ENCODE data around the gene ITCH.

The ITCH gene

DNA sequence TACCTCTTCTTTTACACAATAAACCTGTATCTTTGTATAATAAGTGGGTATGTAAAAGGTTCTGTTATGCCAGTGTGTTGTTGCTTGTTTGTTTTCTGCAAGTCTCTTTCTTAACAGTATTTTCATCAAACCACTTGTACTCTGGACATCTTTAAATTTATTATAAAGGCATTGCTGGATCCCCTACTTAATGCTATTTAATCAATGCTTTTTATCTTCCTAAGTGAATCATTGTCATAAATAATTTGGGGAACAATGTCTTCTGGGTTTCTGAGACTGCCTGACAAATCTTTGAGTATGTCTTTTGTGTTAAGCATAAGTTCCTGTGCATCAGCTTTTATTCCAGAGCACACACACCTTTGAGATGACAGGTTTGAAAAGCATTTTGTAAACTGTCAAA, 64.7 kb downstream of the ITCH start:
- peaks cover 12 to 47% of the 10 kb centered on the region in 2 experiments for H3K36me3 ChIP-seq (ENCODE audit: control insufficient read depth in 2 of 2, insufficient read depth in 1 of 2, low read length in 2 of 2)
- H3K4me1 ChIP-seq (ENCODE audit: control insufficient read depth, insufficient read depth, low read length): no peaks in the 10 kb centered on the region
- no peak for TF ChIP-seq HIC1 (tag by site-specific recombination; IDR thresholded peaks at IDR 0.05)
- TF ChIP-seq ZNF114 (tag by site-specific recombination; IDR thresholded peaks at IDR 0.05): no peak
- no peak for TF ChIP-seq ZNF416 (tag by site-specific recombination; IDR thresholded peaks at IDR 0.05)
- TF ChIP-seq, protein P1, sequence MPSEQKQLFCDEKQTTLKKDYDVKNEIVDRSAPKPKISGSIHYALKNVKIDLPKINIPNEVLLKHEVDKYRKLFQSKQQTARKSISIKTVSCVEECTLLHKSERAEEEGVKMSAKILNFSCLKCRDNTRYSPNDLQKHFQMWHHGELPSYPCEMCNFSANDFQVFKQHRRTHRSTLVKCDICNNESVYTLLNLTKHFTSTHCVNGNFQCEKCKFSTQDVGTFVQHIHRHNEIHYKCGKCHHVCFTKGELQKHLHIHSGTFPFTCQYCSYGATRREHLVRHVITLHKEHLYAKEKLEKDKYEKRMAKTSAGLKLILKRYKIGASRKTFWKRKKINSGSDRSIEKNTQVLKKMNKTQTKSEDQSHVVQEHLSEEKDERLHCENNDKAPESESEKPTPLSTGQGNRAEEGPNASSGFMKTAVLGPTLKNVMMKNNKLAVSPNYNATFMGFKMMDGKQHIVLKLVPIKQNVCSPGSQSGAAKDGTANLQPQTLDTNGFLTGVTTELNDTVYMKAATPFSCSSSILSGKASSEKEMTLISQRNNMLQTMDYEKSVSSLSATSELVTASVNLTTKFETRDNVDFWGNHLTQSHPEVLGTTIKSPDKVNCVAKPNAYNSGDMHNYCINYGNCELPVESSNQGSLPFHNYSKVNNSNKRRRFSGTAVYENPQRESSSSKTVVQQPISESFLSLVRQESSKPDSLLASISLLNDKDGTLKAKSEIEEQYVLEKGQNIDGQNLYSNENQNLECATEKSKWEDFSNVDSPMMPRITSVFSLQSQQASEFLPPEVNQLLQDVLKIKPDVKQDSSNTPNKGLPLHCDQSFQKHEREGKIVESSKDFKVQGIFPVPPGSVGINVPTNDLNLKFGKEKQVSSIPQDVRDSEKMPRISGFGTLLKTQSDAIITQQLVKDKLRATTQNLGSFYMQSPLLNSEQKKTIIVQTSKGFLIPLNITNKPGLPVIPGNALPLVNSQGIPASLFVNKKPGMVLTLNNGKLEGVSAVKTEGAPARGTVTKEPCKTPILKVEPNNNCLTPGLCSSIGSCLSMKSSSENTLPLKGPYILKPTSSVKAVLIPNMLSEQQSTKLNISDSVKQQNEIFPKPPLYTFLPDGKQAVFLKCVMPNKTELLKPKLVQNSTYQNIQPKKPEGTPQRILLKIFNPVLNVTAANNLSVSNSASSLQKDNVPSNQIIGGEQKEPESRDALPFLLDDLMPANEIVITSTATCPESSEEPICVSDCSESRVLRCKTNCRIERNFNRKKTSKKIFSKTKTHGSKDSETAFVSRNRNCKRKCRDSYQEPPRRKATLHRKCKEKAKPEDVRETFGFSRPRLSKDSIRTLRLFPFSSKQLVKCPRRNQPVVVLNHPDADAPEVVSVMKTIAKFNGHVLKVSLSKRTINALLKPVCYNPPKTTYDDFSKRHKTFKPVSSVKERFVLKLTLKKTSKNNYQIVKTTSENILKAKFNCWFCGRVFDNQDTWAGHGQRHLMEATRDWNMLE (tag by site-specific recombination; conservative IDR thresholded peaks at IDR 0.05; ENCODE audit: low read depth): no peak
- no peak for TF ChIP-seq ZNF146 (tag by site-specific recombination; IDR thresholded peaks at IDR 0.05)
- TF ChIP-seq ZNF501 (tag by site-specific recombination; IDR thresholded peaks at IDR 0.05): no peak
- TF ChIP-seq, protein P2, sequence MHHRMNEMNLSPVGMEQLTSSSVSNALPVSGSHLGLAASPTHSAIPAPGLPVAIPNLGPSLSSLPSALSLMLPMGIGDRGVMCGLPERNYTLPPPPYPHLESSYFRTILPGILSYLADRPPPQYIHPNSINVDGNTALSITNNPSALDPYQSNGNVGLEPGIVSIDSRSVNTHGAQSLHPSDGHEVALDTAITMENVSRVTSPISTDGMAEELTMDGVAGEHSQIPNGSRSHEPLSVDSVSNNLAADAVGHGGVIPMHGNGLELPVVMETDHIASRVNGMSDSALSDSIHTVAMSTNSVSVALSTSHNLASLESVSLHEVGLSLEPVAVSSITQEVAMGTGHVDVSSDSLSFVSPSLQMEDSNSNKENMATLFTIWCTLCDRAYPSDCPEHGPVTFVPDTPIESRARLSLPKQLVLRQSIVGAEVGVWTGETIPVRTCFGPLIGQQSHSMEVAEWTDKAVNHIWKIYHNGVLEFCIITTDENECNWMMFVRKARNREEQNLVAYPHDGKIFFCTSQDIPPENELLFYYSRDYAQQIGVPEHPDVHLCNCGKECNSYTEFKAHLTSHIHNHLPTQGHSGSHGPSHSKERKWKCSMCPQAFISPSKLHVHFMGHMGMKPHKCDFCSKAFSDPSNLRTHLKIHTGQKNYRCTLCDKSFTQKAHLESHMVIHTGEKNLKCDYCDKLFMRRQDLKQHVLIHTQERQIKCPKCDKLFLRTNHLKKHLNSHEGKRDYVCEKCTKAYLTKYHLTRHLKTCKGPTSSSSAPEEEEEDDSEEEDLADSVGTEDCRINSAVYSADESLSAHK (tag by site-specific recombination; IDR thresholded peaks at IDR 0.05): no peak
- TF ChIP-seq ZNF777 (tag by site-specific recombination; IDR thresholded peaks at IDR 0.05; ENCODE audit: borderline replicate concordance): no peak
- no peak overlapping the region for H3K27ac ChIP-seq (ENCODE audit: extremely low read depth, low read depth, low read length)
- H3K4me3 ChIP-seq (ENCODE audit: low read depth, low read length): no peak overlapping the region
- H3K9me3 ChIP-seq (ENCODE audit: control insufficient read depth, insufficient read depth, low read depth, low read length): no peaks in the 10 kb centered on the region
- ChIA-PET CTCF (interaction anchor here (0.6 to 2.5 kb wide), 3 partner anchors 95 to 469 kb away, joined by 3 to 15 read pairs (median 4); no protein-coding TSS in a partner anchor), POLR2A (no interaction called here)

DNA sequence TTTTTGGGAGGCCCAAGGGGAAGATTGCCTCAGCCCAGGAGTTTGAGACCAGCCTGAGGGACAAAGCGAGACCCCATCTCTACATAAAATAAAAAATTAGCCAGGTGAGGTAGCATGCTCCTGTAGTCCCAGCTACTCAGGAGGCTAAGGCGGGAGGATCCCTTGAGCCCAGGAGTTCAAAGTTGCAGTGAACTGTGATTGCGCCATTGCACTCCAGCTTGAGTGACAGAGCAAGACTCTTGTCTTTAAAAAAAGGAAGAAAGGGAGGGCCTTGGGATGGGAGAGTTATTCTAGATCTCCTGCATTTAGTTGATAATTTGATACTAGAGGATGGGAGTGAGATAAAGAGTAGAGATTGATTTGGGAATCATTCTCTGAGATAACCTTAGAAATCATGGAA, 68.1 kb downstream of the ITCH start:
- CTCF ChIA-PET: no interaction called here
- Histone ChIP-seq H3K4me3 (ENCODE audit: low read depth, low read length) (no peak overlapping the region), H3K9me3 (ENCODE audit: control insufficient read depth, insufficient read depth, low read depth, low read length) (no peaks in the 10 kb centered on the region), H3K36me3 (ENCODE audit: control insufficient read depth in 2 of 2, insufficient read depth in 1 of 2, low read length in 2 of 2) (peaks cover 3 to 25% of the 10 kb centered on the region in 2 experiments; a peak in 2 of 3 replicates), H3K27ac (ENCODE audit: extremely low read depth, low read depth, low read length) (no peak overlapping the region), H3K4me1 (ENCODE audit: control insufficient read depth, insufficient read depth, low read length) (no peaks in the 10 kb centered on the region)
- POLR2A ChIA-PET: no interaction called here
- TF ChIP-seq KLF1 (tag by site-specific recombination; IDR thresholded peaks at IDR 0.05) (no peak), ZNF114 (tag by site-specific recombination; IDR thresholded peaks at IDR 0.05) (no peak), ZNF239 (tag by site-specific recombination; IDR thresholded peaks at IDR 0.05) (no peak), ZNF521 (tag by site-specific recombination; IDR thresholded peaks at IDR 0.05) (no peak), ZNF366 (tag by site-specific recombination; conservative IDR thresholded peaks at IDR 0.05) (no peak), ZBTB49 (tag by site-specific recombination; IDR thresholded peaks at IDR 0.05; ENCODE audit: low read depth) (no peak), TRIM28 (IDR thresholded peaks at IDR 0.05; ENCODE audit: borderline replicate concordance, low read length) (no peak), ZNF704 (tag by site-specific recombination; IDR thresholded peaks at IDR 0.05) (no peak), ZNF202 (tag by site-specific recombination; IDR thresholded peaks at IDR 0.05; ENCODE audit: borderline replicate concordance) (no peak), ZNF677 (tag by site-specific recombination; IDR thresholded peaks at IDR 0.05) (no peak)
- TF ChIP-seq, protein P2 (tag by site-specific recombination; IDR thresholded peaks at IDR 0.05): no peak
